Colonic mucosa (tissue), 4 donors: Measurements from ENCODE around the gene ELP4. TPM values are rescaled to one million over a fixed set of nuclear protein-coding genes. Genes with fewer than 3 reads are reported as not detected.

Experiments used
- DNase-seq: peaks from one replicate; pipeline ENCODE4 v3.0.0-alpha.2; 2020
- H3K27ac ChIP-seq: fragments of 200-600 bp; one replicate; pipeline ENCODE4 v1.8.0; 2021
- H3K27me3 ChIP-seq: fragments of 200-600 bp; one replicate; pipeline ENCODE4 v1.8.0; 2021
- H3K36me3 ChIP-seq: fragments of 200-600 bp; one replicate; pipeline ENCODE4 v1.8.0; 2021
- H3K4me1 ChIP-seq: fragments of 200-600 bp; one replicate; pipeline ENCODE4 v1.8.0; 2021; ENCODE audit warnings: mild to moderate bottlenecking
- H3K4me3 ChIP-seq: fragments of 200-600 bp; one replicate; pipeline ENCODE4 v1.8.0; 2021
- H3K9ac ChIP-seq, 2 donors: one replicate each; pipeline ENCODE4 v1.7.0; 2013; ENCODE audit warnings: control low read depth in 2 of 2, low read depth in 2 of 2, low read length in 2 of 2
- H3K9me3 ChIP-seq: fragments of 200-600 bp; one replicate; pipeline ENCODE4 v1.8.0; 2021
- intact Hi-C: fragments of 100-400 bp; cut with DNase I; formaldehyde crosslinking; loops from one replicate; pipeline ENCODE4 v1.14.1; 2022
- total RNA-seq, 2 donors: library from RNA; stranded (reverse); fragmentation: NEBNext Ultra II Directional in 1 of 2; extraction: Animal tissue kit (Norgen Biotek cat#: 25700) in 1 of 2; gene quantifications; one replicate each; pipeline ENCODE4 v1.2.1, GENCODE V29; 2021
- TF ChIP-seq, protein P1 (sequence below): fragments of 200-600 bp; IDR thresholded peaks from one replicate; pipeline ENCODE4 v1.8.0; 2022; ENCODE audit warnings: antibody characterized with exemption, mild to moderate bottlenecking
- donor health status: healthy.
- donor health status: DM: no; HTN: no; CAD: no.
- donor health status: DM: no; HTN: no; CAD: no.

ELP4 gene
- total RNA-seq, 2 donors from 2014 or later: 17.0 to 22.8 TPM

DNA sequence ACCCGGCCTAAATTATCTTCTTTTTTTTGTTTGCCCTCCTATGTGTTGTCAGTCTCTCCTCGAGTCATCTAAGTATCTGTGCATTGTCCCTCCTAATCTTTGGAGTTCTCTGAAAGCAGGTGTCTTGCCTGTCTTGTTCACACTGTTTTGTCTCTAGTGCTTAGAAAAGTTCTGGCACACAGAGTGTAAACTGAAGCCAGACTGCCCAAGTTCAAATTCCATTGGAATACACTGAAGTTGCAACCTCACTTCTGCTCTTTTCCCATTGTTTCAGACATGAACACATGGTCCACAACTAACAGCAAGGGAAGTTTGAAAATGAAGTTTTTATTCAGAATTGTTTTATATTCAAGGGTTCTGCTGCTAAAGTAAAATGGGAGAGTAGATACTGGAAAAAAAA, 262.8 kb downstream of the ELP4 start:
- H3K4me3 ChIP-seq: no peak overlapping the region
- H3K9me3 ChIP-seq: no peaks in the 10 kb centered on the region
- H3K36me3 ChIP-seq: no peaks in the 10 kb centered on the region
- intact Hi-C loops: no loop called here
- no peak overlapping the region for H3K9ac ChIP-seq
- no peaks in the 10 kb centered on the region for H3K27me3 ChIP-seq
- no peak for DNase-seq
- H3K4me1 ChIP-seq: no peaks in the 10 kb centered on the region
- no peak overlapping the region for H3K27ac ChIP-seq
- TF ChIP-seq, protein P1, sequence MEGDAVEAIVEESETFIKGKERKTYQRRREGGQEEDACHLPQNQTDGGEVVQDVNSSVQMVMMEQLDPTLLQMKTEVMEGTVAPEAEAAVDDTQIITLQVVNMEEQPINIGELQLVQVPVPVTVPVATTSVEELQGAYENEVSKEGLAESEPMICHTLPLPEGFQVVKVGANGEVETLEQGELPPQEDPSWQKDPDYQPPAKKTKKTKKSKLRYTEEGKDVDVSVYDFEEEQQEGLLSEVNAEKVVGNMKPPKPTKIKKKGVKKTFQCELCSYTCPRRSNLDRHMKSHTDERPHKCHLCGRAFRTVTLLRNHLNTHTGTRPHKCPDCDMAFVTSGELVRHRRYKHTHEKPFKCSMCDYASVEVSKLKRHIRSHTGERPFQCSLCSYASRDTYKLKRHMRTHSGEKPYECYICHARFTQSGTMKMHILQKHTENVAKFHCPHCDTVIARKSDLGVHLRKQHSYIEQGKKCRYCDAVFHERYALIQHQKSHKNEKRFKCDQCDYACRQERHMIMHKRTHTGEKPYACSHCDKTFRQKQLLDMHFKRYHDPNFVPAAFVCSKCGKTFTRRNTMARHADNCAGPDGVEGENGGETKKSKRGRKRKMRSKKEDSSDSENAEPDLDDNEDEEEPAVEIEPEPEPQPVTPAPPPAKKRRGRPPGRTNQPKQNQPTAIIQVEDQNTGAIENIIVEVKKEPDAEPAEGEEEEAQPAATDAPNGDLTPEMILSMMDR: no peak

DNA sequence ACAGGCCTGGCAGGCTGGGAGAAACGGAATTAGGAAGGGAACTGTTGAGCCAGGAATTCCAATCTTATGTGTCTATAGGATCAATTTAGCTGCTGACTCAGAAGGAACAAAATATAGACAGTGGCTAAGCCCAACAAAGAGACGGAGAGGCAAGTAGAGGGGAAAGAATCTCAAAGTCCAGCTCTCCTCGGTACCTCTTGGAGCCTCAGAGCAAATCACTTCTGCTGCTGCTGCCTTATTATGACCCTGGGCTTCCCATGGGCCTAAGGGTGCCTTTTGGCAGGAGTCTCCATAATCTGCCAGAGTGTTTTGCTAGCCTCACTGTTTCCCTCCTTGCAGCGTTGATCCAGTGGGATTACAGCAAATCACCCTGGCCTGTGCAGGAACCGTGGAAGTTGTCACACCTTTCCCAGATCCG, 269.8 kb downstream of the ELP4 start:
- DNase-seq: no peak
- TF ChIP-seq, protein P1: no peak
- intact Hi-C loops: no loop called here

DNA sequence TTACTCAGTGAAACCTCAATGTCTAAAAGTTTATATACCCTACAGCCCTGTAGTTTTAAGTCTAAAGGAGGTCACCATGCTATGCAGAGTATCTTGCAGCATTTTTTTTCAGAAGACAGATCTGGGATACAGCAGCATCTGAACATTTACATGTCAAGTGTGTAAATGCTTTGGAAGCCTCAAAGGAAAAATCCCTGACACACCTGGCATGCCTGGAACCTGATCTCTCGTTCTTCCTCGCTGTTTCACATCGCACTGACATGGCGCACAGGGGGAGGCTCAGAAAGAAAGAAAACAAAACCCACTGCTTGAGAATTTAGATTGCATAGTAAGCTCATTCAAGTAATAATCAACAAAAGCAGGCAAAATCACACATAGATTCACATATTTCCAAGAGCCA, 270.5 kb downstream of the ELP4 start:
- intact Hi-C loops: no loop called here
- no peak overlapping the region for H3K27ac ChIP-seq
- H3K36me3 ChIP-seq: no peaks in the 10 kb centered on the region
- no peaks in the 10 kb centered on the region for H3K9me3 ChIP-seq
- no peak overlapping the region for H3K9ac ChIP-seq
- TF ChIP-seq, protein P1: no peak
- H3K4me3 ChIP-seq: no peak overlapping the region
- H3K4me1 ChIP-seq: no peaks in the 10 kb centered on the region
- H3K27me3 ChIP-seq: no peaks in the 10 kb centered on the region
- DNase-seq: no peak

More for the DNA sequence above, 269.8 kb downstream of the ELP4 start:
- Histone ChIP-seq H3K9me3 (no peaks in the 10 kb centered on the region), H3K4me1 (no peaks in the 10 kb centered on the region), H3K27ac (no peak overlapping the region), H3K9ac (no peak overlapping the region), H3K4me3 (no peak overlapping the region), H3K36me3 (no peaks in the 10 kb centered on the region), H3K27me3 (no peaks in the 10 kb centered on the region)

DNA sequence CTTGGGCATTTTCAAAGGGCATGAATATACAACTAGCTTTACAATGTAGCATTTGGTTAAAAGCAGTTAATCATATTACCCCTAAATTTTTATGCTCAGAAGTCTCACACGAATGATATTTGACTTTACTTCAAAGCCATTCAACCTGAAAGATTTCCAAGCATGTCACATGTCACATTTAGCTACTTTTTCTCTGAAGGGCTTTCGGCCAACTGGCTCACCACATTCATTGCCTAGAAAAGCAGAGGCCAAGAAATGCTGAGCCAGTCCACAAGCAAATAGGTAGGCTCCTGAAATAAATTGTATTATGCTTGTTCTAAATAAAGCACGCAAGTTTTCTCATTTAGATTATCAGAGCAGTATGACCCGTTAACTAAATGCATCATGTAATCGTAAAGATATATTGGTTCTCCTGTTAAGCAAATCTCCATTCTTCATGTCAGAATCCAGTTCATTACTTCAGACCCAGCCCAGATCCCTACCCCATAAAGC, 271.0 kb downstream of the ELP4 start:
- no peaks in the 10 kb centered on the region for H3K9me3 ChIP-seq
- no peaks in the 10 kb centered on the region for H3K27me3 ChIP-seq
- no peak overlapping the region for H3K9ac ChIP-seq
- no peaks in the 10 kb centered on the region for H3K36me3 ChIP-seq
- intact Hi-C loops: no loop called here
- no peak overlapping the region for H3K27ac ChIP-seq
- no peak overlapping the region for H3K4me3 ChIP-seq
- TF ChIP-seq, protein P1: no peak
- H3K4me1 ChIP-seq: no peaks in the 10 kb centered on the region
- DNase-seq: no peak

DNA sequence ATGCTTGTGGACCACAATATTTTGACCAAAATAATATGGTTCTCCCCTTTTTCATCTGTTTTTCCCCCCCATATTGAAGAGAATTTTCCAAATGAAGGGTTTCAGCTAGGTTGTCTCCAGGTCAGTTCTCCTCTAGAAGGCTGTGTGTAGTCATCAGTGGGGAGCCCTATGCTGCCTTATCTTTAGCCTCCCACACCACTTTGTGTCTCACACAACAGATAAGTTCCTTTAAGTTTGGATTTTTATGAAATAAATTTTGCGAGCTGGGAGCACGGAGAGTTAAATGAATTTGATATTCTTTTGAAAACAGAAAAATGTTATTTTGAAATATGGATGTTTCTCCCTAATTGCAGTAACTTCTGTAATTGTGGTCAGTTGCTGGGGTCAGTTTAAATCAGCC, 272.7 kb downstream of the ELP4 start:
- no peak for DNase-seq
- no peak overlapping the region for H3K9ac ChIP-seq
- H3K27me3 ChIP-seq: no peaks in the 10 kb centered on the region
- TF ChIP-seq, protein P1: no peak
- intact Hi-C loops: no loop called here
- no peak overlapping the region for H3K4me3 ChIP-seq
- no peaks in the 10 kb centered on the region for H3K9me3 ChIP-seq
- H3K27ac ChIP-seq: no peak overlapping the region
- no peaks in the 10 kb centered on the region for H3K36me3 ChIP-seq
- no peaks in the 10 kb centered on the region for H3K4me1 ChIP-seq

DNA sequence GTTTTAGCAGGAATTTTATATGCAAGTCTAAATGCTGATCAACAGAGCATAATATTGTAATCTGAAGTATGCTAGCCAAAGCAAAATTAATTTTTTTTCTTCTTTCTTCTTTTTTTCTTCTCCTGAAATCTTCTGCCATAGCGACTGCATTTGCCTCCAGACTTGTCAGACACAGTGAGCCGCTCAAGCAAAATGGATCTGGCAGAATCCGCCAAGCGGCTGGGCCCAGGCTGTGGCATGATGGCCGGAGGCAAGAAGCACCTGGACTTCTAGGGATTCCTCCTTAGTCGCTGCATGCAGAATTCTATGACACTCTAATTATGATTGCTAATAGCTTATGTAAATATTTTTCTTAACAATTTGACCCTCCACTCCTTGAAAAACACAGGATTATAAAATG, 273.7 kb downstream of the ELP4 start:
- Histone ChIP-seq H3K9ac (no peak overlapping the region), H3K9me3 (no peaks in the 10 kb centered on the region), H3K27ac (no peak overlapping the region), H3K4me3 (no peak overlapping the region), H3K4me1 (no peaks in the 10 kb centered on the region), H3K27me3 (no peaks in the 10 kb centered on the region), H3K36me3 (no peaks in the 10 kb centered on the region)
- TF ChIP-seq, protein P1: no peak
- no peak for DNase-seq
- intact Hi-C loops: no loop called here
